Kidney glomerular epithelial cell (primary cell): ENCODE measurements around the gene FGD5.
"Not testable (repeated sequence)": the region's sequence is repeated elsewhere in the genome, so short reads cannot be mapped to it uniquely, and the experiment has no call there.

ENCODE experiments used
- DNase-seq: peaks from one replicate; lab custom pipeline; 2025; lab: John Stamatoyannopoulos, UW

FGD5 gene

GRCh38 chr3:14808025-14808424, 10.7 kb upstream of the FGD5 start:
- DNase-seq: no peak

- no peak for DNase-seq
Measured at GRCh38 chr3:14808502-14809266, 10.1 kb upstream of the FGD5 start.

- not testable (repeated sequence) for DNase-seq
Measured at GRCh38 chr3:14809611-14810010, 9.2 kb upstream of the FGD5 start.

GRCh38 chr3:14810070-14810791, 8.5 kb upstream of the FGD5 start:
- no peak for DNase-seq

GRCh38 chr3:14810801-14811661, 7.7 kb upstream of the FGD5 start:
- DNase-seq: no peak

- DNase-seq: no peak
Measured at GRCh38 chr3:14811684-14812083, 7.1 kb upstream of the FGD5 start.

GRCh38 chr3:14812196-14812790, 6.5 kb upstream of the FGD5 start:
- no peak for DNase-seq

GRCh38 chr3:14814411-14814871, 4.3 kb upstream of the FGD5 start:
- no peak for DNase-seq

- DNase-seq: no peak
Measured at GRCh38 chr3:14816359-14816758, 2.4 kb upstream of the FGD5 start.

GRCh38 chr3:14819671-14820070, 909 bp downstream of the FGD5 start:
- no peak for DNase-seq

GRCh38 chr3:14820156-14820555, 1.4 kb downstream of the FGD5 start:
- DNase-seq: no peak

GRCh38 chr3:14821151-14821550, 2.4 kb downstream of the FGD5 start:
- no peak for DNase-seq

GRCh38 chr3:14822134-14822533, 3.4 kb downstream of the FGD5 start:
- DNase-seq: no peak

GRCh38 chr3:14822670-14823390, 4.1 kb downstream of the FGD5 start:
- DNase-seq: no peak

GRCh38 chr3:14823393-14823792, 4.6 kb downstream of the FGD5 start:
- DNase-seq: no peak

- no peak for DNase-seq
Measured at GRCh38 chr3:14823910-14824629, 5.3 kb downstream of the FGD5 start.

- no peak for DNase-seq
Measured at GRCh38 chr3:14824646-14825045, 5.9 kb downstream of the FGD5 start.

GRCh38 chr3:14826069-14826468, 7.3 kb downstream of the FGD5 start:
- no peak for DNase-seq

GRCh38 chr3:14827776-14828175, 9.0 kb downstream of the FGD5 start:
- DNase-seq: no peak

GRCh38 chr3:14829811-14830210, 11.0 kb downstream of the FGD5 start:
- no peak for DNase-seq
